Activated CD8-positive, alpha-beta memory T cell treated with anti-CD3 and anti-CD28 coated beads for 4 hours (primary cell): Measurements from ENCODE around the gene OR5AN1.
"Not testable (repeated sequence)": the region's sequence is repeated elsewhere in the genome, so short reads cannot be mapped to it uniquely, and the experiment has no call there.

ENCODE experiments used
- DNase-seq, 2 donors: peaks; one replicate each; pipeline ENCODE4 v3.0.0-alpha.2; 2020; ENCODE audit warnings: low read depth in 2 of 2

OR5AN1 gene

GRCh38 chr11:59358595-59358994 is at the start of gene OR5AN1:
TSS of gene OR5AN1 (plus strand) at chr11:59358895. CDS start at chr11:59364459, 5,564 bp downstream.
- no peak for DNase-seq

GRCh38 chr11:59335001-59335400 is 23.7 kb upstream of the OR5AN1 start:
- no peak for DNase-seq

GRCh38 chr11:59336176-59336575 is 22.5 kb upstream of the OR5AN1 start:
- DNase-seq: no peak

GRCh38 chr11:59336931-59337330 is 21.8 kb upstream of the OR5AN1 start:
- no peak for DNase-seq

GRCh38 chr11:59349657-59350056 is 9.0 kb upstream of the OR5AN1 start:
- not testable (repeated sequence) for DNase-seq

GRCh38 chr11:59355226-59355625 is 3.5 kb upstream of the OR5AN1 start:
- DNase-seq: no peak

GRCh38 chr11:59356561-59356960 is 2.1 kb upstream of the OR5AN1 start:
- DNase-seq: no peak

GRCh38 chr11:59358020-59358419 is 675 bp upstream of the OR5AN1 start:
- no peak for DNase-seq

GRCh38 chr11:59365232-59366018 is 6.7 kb downstream of the OR5AN1 start:
- DNase-seq: no peak

GRCh38 chr11:59368238-59369022 is 9.7 kb downstream of the OR5AN1 start:
- no peak for DNase-seq

GRCh38 chr11:59372324-59372723 is 13.6 kb downstream of the OR5AN1 start:
- DNase-seq: not testable (repeated sequence)

GRCh38 chr11:59380263-59381059 is 21.8 kb downstream of the OR5AN1 start:
- DNase-seq: no peak

- no peak for DNase-seq
These were observed 35.5 kb downstream of the OR5AN1 start for GRCh38 chr11:59394186-59394585.

GRCh38 chr11:59400461-59401261 is 42.0 kb downstream of the OR5AN1 start:
- DNase-seq: no peak

- DNase-seq: no peak
These were observed 42.5 kb downstream of the OR5AN1 start for GRCh38 chr11:59401262-59401552.

GRCh38 chr11:59403546-59403945 is 44.9 kb downstream of the OR5AN1 start:
- no peak for DNase-seq

- DNase-seq: no peak
These were observed 55.0 kb downstream of the OR5AN1 start for GRCh38 chr11:59413646-59414045.

GRCh38 chr11:59415111-59415510 is 56.4 kb downstream of the OR5AN1 start:
- no peak for DNase-seq

GRCh38 chr11:59416613-59417012 is 57.9 kb downstream of the OR5AN1 start:
- DNase-seq: no peak

GRCh38 chr11:59417023-59417422 is 58.3 kb downstream of the OR5AN1 start:
- no peak for DNase-seq

- DNase-seq: no peak
These were observed 59.5 kb downstream of the OR5AN1 start for GRCh38 chr11:59418156-59418555.
